Measurements from ENCODE around the gene TAS2R60. TPM values are rescaled to one million over a fixed set of nuclear protein-coding genes. Genes with fewer than 3 reads are reported as not detected.

Gene TAS2R60
- total RNA-seq, 1 experiment from 2014 or later, result not detected

- no peak overlapping the region for H3K4me3 ChIP-seq (ENCODE audit: low read length)
- H3K9me3 ChIP-seq (ENCODE audit: low read length), result no peaks in the 10 kb centered on the region
- H3K4me2 ChIP-seq (ENCODE audit: low read depth, low read length, poor library complexity, severe bottlenecking), result no peak overlapping the region
- H3K79me2 ChIP-seq (ENCODE audit: low read length), result no peaks in the 10 kb centered on the region
- no peak overlapping the region for H2AFZ ChIP-seq (ENCODE audit: low read length)
- no peak overlapping the region for H3K9ac ChIP-seq (ENCODE audit: low read length)
- H3K4me1 ChIP-seq (ENCODE audit: low read length), result no peaks in the 10 kb centered on the region
- H3K27me3 ChIP-seq (ENCODE audit: low read length), result no peaks in the 10 kb centered on the region; the same call in 1 of the 2 replicates
- no peaks in the 10 kb centered on the region for H3K36me3 ChIP-seq (ENCODE audit: insufficient read depth, low read length)
- no peak overlapping the region for H3K27ac ChIP-seq (ENCODE audit: low read length)
- H4K20me1 ChIP-seq (ENCODE audit: insufficient read depth, low read depth, low read length), result no peaks in the 10 kb centered on the region
- DNase-seq, result no peak
- no peaks in the 10 kb centered on the region for H3K9me2 ChIP-seq (replicated peaks; ENCODE audit: insufficient read depth, low read length)
Observed at GRCh38 chr7:143492799-143493739, 49.8 kb downstream of the TAS2R60 start.

GRCh38 chr7:143493751-143494150, 50.5 kb downstream of the TAS2R60 start:
- Histone ChIP-seq H3K4me1 (ENCODE audit: low read length) (no peaks in the 10 kb centered on the region), H3K9me3 (ENCODE audit: low read length) (no peaks in the 10 kb centered on the region)
- DNase-seq, result no peak

More at GRCh38 chr7:143493751-143494150, 50.5 kb downstream of the TAS2R60 start:
- no peak overlapping the region for H2AFZ ChIP-seq (ENCODE audit: low read length)
- no peaks in the 10 kb centered on the region for H3K36me3 ChIP-seq (ENCODE audit: insufficient read depth, low read length)
- H3K27me3 ChIP-seq (ENCODE audit: low read length), result no peaks in the 10 kb centered on the region; the same call in 1 of the 2 replicates
- H3K4me2 ChIP-seq (ENCODE audit: low read depth, low read length, poor library complexity, severe bottlenecking), result no peak overlapping the region
- no peak overlapping the region for H3K27ac ChIP-seq (ENCODE audit: low read length)
- no peaks in the 10 kb centered on the region for H3K79me2 ChIP-seq (ENCODE audit: low read length)
- no peaks in the 10 kb centered on the region for H3K9me2 ChIP-seq (replicated peaks; ENCODE audit: insufficient read depth, low read length)
- H3K4me3 ChIP-seq (ENCODE audit: low read length), result no peak overlapping the region
- H3K9ac ChIP-seq (ENCODE audit: low read length), result no peak overlapping the region
- no peaks in the 10 kb centered on the region for H4K20me1 ChIP-seq (ENCODE audit: insufficient read depth, low read depth, low read length)

Other genes starting within 250 kb of the TAS2R60 start
- not detected in 2 replicates for gene TAS2R40, start 221.4 kb upstream of the TAS2R60 start, total RNA-seq (2014; rRNA removed; shearing (Covaris generic); ENCODE audit: low replicate concordance)
- 156 and 174 TPM in 2 replicates for gene GSTK1, start 180.0 kb upstream of the TAS2R60 start, total RNA-seq (2014; rRNA removed; shearing (Covaris generic); ENCODE audit: low replicate concordance)
- not detected in 2 replicates for gene TMEM139, start 158.5 kb upstream of the TAS2R60 start, total RNA-seq (2014; rRNA removed; shearing (Covaris generic); ENCODE audit: low replicate concordance)
- gene CASP2, start 155.1 kb upstream of the TAS2R60 start, total RNA-seq (2014; rRNA removed; shearing (Covaris generic); ENCODE audit: low replicate concordance), result 22.3 and 23.4 TPM in 2 replicates
- gene CLCN1, start 127.3 kb upstream of the TAS2R60 start, total RNA-seq (2014; rRNA removed; shearing (Covaris generic); ENCODE audit: low replicate concordance), result not detected in 2 replicates
- gene FAM131B, start 80.7 kb upstream of the TAS2R60 start, total RNA-seq (2014; rRNA removed; shearing (Covaris generic); ENCODE audit: low replicate concordance), result 0.11 TPM in 1 of 2 replicates, not detected in the other
- 9.2 and 12.0 TPM in 2 replicates for gene ZYX, start 62.1 kb upstream of the TAS2R60 start, total RNA-seq (2014; rRNA removed; shearing (Covaris generic); ENCODE audit: low replicate concordance)
- gene EPHA1, start 34.6 kb upstream of the TAS2R60 start, total RNA-seq (2014; rRNA removed; shearing (Covaris generic); ENCODE audit: low replicate concordance), result not detected in 2 replicates
- gene TAS2R41, start 34.4 kb downstream of the TAS2R60 start, total RNA-seq (2014; rRNA removed; shearing (Covaris generic); ENCODE audit: low replicate concordance), result not detected in 2 replicates
- gene CTAGE15, start 128.3 kb downstream of the TAS2R60 start, total RNA-seq (2014; rRNA removed; shearing (Covaris generic); ENCODE audit: low replicate concordance), result not detected in 2 replicates
- gene TCAF2, start 177.5 kb downstream of the TAS2R60 start, total RNA-seq (2014; rRNA removed; shearing (Covaris generic); ENCODE audit: low replicate concordance), result 0.07 and 0.11 TPM in 2 replicates